ENCODE results near the gene EHBP1. TPM values are rescaled to one million over a fixed set of nuclear protein-coding genes. Genes with fewer than 3 reads are reported as not detected.

Gene EHBP1
- polyA plus RNA-seq, 1 of the 3 experiments (the other 2 are of a cell fraction) = 62.7 TPM

DNA sequence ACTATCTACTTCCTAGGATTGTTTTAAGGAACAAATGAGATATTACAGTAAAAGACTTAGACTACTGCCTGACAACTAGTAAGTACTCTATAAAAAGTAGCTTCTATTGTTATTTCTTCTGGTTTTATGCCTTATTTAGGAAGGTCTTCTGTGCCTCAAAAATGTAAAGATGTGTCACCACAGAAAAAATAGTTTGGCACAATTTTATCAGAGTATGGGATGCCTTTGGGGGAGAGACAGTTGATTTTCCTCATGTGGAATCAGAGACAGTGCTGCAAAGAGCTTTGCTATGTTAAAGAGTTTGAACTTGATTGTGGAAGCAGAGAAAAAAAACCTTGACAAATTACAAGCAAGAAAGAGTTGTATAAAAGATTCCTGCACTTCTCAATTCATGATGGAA lies 98.4 kb downstream of the EHBP1 start (continued):
- TF ChIP-seq, protein P1, sequence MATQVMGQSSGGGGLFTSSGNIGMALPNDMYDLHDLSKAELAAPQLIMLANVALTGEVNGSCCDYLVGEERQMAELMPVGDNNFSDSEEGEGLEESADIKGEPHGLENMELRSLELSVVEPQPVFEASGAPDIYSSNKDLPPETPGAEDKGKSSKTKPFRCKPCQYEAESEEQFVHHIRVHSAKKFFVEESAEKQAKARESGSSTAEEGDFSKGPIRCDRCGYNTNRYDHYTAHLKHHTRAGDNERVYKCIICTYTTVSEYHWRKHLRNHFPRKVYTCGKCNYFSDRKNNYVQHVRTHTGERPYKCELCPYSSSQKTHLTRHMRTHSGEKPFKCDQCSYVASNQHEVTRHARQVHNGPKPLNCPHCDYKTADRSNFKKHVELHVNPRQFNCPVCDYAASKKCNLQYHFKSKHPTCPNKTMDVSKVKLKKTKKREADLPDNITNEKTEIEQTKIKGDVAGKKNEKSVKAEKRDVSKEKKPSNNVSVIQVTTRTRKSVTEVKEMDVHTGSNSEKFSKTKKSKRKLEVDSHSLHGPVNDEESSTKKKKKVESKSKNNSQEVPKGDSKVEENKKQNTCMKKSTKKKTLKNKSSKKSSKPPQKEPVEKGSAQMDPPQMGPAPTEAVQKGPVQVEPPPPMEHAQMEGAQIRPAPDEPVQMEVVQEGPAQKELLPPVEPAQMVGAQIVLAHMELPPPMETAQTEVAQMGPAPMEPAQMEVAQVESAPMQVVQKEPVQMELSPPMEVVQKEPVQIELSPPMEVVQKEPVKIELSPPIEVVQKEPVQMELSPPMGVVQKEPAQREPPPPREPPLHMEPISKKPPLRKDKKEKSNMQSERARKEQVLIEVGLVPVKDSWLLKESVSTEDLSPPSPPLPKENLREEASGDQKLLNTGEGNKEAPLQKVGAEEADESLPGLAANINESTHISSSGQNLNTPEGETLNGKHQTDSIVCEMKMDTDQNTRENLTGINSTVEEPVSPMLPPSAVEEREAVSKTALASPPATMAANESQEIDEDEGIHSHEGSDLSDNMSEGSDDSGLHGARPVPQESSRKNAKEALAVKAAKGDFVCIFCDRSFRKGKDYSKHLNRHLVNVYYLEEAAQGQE (IDR thresholded peaks at IDR 0.05; ENCODE audit: low read depth, low read length) = no peak

DNA sequence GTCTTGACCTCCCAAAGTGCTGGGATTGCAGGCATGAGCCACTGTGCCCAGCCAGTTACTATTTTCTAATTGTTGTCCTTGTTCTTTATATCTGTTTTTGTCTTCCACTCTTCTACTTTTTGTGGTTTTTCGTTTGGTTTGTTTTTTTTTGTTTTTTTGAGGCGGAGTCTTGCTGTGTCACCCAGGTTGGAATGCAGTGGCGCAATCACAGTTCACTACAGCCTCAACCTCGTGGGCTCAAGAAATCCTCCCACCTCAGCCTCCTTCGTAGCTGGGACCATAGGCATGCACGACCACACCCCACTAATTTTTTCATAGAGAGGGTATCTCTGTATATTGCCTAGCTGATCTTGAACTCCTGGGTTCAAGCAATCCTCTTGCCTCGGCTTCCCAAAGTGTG lies 100.7 kb downstream of the EHBP1 start:
- TF ChIP-seq, protein P2, sequence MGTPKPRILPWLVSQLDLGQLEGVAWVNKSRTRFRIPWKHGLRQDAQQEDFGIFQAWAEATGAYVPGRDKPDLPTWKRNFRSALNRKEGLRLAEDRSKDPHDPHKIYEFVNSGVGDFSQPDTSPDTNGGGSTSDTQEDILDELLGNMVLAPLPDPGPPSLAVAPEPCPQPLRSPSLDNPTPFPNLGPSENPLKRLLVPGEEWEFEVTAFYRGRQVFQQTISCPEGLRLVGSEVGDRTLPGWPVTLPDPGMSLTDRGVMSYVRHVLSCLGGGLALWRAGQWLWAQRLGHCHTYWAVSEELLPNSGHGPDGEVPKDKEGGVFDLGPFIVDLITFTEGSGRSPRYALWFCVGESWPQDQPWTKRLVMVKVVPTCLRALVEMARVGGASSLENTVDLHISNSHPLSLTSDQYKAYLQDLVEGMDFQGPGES (IDR thresholded peaks at IDR 0.05; ENCODE audit: low read depth, low read length) = no peak
- TF ChIP-seq, protein P3, sequence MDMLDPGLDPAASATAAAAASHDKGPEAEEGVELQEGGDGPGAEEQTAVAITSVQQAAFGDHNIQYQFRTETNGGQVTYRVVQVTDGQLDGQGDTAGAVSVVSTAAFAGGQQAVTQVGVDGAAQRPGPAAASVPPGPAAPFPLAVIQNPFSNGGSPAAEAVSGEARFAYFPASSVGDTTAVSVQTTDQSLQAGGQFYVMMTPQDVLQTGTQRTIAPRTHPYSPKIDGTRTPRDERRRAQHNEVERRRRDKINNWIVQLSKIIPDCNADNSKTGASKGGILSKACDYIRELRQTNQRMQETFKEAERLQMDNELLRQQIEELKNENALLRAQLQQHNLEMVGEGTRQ (IDR thresholded peaks at IDR 0.05; ENCODE audit: borderline replicate concordance, low read depth, low read length) = no peak
- TF ChIP-seq ELF1 (IDR thresholded peaks at IDR 0.05) (no peak), EZH2phosphoT487 (IDR thresholded peaks at IDR 0.05; ENCODE audit: borderline replicate concordance, low read depth) (no peak), RFX5 (IDR thresholded peaks at IDR 0.05; ENCODE audit: low read length) (no peak), MEF2A (IDR thresholded peaks at IDR 0.05; ENCODE audit: borderline replicate concordance, low read depth) (no peak), GATA2 (CRISPR knock-in tag; IDR thresholded peaks at IDR 0.05) (no peak), FOSL2 (IDR thresholded peaks at IDR 0.05; ENCODE audit: borderline replicate concordance, low read depth) (no peak), CHD2 (IDR thresholded peaks at IDR 0.05; ENCODE audit: low read length, partially characterized antibody) (no peak)
- TF ChIP-seq, protein P4, sequence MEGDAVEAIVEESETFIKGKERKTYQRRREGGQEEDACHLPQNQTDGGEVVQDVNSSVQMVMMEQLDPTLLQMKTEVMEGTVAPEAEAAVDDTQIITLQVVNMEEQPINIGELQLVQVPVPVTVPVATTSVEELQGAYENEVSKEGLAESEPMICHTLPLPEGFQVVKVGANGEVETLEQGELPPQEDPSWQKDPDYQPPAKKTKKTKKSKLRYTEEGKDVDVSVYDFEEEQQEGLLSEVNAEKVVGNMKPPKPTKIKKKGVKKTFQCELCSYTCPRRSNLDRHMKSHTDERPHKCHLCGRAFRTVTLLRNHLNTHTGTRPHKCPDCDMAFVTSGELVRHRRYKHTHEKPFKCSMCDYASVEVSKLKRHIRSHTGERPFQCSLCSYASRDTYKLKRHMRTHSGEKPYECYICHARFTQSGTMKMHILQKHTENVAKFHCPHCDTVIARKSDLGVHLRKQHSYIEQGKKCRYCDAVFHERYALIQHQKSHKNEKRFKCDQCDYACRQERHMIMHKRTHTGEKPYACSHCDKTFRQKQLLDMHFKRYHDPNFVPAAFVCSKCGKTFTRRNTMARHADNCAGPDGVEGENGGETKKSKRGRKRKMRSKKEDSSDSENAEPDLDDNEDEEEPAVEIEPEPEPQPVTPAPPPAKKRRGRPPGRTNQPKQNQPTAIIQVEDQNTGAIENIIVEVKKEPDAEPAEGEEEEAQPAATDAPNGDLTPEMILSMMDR (IDR thresholded peaks at IDR 0.05) = no peak
- TF ChIP-seq, protein P5, sequence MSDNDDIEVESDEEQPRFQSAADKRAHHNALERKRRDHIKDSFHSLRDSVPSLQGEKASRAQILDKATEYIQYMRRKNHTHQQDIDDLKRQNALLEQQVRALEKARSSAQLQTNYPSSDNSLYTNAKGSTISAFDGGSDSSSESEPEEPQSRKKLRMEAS (IDR thresholded peaks at IDR 0.05; ENCODE audit: low read depth) = no peak
- TF ChIP-seq, protein P6, sequence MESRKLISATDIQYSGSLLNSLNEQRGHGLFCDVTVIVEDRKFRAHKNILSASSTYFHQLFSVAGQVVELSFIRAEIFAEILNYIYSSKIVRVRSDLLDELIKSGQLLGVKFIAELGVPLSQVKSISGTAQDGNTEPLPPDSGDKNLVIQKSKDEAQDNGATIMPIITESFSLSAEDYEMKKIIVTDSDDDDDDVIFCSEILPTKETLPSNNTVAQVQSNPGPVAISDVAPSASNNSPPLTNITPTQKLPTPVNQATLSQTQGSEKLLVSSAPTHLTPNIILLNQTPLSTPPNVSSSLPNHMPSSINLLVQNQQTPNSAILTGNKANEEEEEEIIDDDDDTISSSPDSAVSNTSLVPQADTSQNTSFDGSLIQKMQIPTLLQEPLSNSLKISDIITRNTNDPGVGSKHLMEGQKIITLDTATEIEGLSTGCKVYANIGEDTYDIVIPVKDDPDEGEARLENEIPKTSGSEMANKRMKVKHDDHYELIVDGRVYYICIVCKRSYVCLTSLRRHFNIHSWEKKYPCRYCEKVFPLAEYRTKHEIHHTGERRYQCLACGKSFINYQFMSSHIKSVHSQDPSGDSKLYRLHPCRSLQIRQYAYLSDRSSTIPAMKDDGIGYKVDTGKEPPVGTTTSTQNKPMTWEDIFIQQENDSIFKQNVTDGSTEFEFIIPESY (IDR thresholded peaks at IDR 0.05; ENCODE audit: borderline replicate concordance, low read depth) = no peak
- Histone ChIP-seq H3K36me3 (replicated peaks in 1 of 2; ENCODE audit: control insufficient read depth in 1 of 2, insufficient read depth in 2 of 2, low read length in 1 of 2) (peaks cover 2 to 30% of the 10 kb centered on the region in 2 experiments), H3K9ac (no peak overlapping the region), H4K20me1 (ENCODE audit: insufficient read depth) (no peaks in the 10 kb centered on the region), H3K9me3 (no peaks in the 10 kb centered on the region), H3F3A (replicated peaks; ENCODE audit: insufficient read depth) (no peaks in the 10 kb centered on the region), H3K4me2 (no peak overlapping the region), H3K4me3 (ENCODE audit: low read depth in 2 of 2, low read length in 1 of 2) (no peak overlapping the region), H3K27me3 (ENCODE audit: insufficient read depth) (no peaks in the 10 kb centered on the region), H3K79me2 (ENCODE audit: insufficient read depth) (peaks cover 22% of the 10 kb centered on the region), H2AFZ (ENCODE audit: low read depth) (no peak overlapping the region), H3K9me2 (no peaks in the 10 kb centered on the region), H3K27ac (ENCODE audit: low read depth in 2 of 2, low read length in 1 of 2) (no peak overlapping the region), H3K4me1 (ENCODE audit: control insufficient read depth in 1 of 2, insufficient read depth in 2 of 2, low read depth in 1 of 2, low read length in 1 of 2) (peaks cover under 1 to 6% of the 10 kb centered on the region in 2 experiments; a peak in 2 of 4 replicates)
- WGBS (ENCODE audit: low lambda C conversion rate) = 89% methylated on average over 7 of the region's 7 CpGs
- ChIA-PET POLR2A (no interaction called here), CTCF (interaction anchor here (1.0 kb wide), 1 partner anchor 9 kb away, joined by 3 read pairs; no protein-coding TSS in a partner anchor)
- DNase-seq = no peak
